H9 (cell line): ENCODE data around the gene DNAJC12. TPM values are rescaled to one million over a fixed set of nuclear protein-coding genes. Genes with fewer than 3 reads are reported as not detected.

Source experiments
- DNase-seq: peaks from one replicate; pipeline ENCODE4 v3.0.0-alpha.2; 2017
- H2AFZ ChIP-seq: one replicate; pipeline ENCODE4 v1.6.1; 2013; ENCODE audit warnings: mild to moderate bottlenecking, low read length, control low read depth, moderate library complexity
- H2AK5ac ChIP-seq: 2 replicates; pipeline ENCODE4 v1.6.1; 2013; ENCODE audit warnings: low read length, control low read depth, mixed read lengths; ENCODE audit not compliant: insufficient read length
- H2BK120ac ChIP-seq: one replicate; pipeline ENCODE4 v1.6.1; 2013; ENCODE audit warnings: low read depth, mild to moderate bottlenecking, low read length, control low read depth, inconsistent platforms; ENCODE audit not compliant: poor library complexity, severe bottlenecking
- H2BK12ac ChIP-seq: 2 replicates; pipeline ENCODE4 v1.6.1; 2013; ENCODE audit warnings: low read length, control low read depth, mixed read lengths, low read depth; ENCODE audit not compliant: insufficient read length
- H2BK15ac ChIP-seq: 2 replicates; pipeline ENCODE4 v1.6.1; 2013; ENCODE audit warnings: low read depth, low read length, control low read depth
- H2BK20ac ChIP-seq: one replicate; pipeline ENCODE4 v1.6.1; 2013; ENCODE audit warnings: low read depth, mild to moderate bottlenecking, low read length, control low read depth, inconsistent platforms; ENCODE audit not compliant: poor library complexity, severe bottlenecking
- H2BK5ac ChIP-seq: 2 replicates; pipeline ENCODE4 v1.6.1; 2013; ENCODE audit warnings: low read length, control low read depth, mixed read lengths; ENCODE audit not compliant: insufficient read length
- H3K14ac ChIP-seq: 2 replicates; pipeline ENCODE4 v1.6.1; 2013; ENCODE audit warnings: low read length, control low read depth; ENCODE audit not compliant: insufficient read depth
- H3K18ac ChIP-seq: 2 replicates; pipeline ENCODE4 v1.6.1; 2013; ENCODE audit warnings: low read depth, mild to moderate bottlenecking, mixed read lengths, low read length, control low read depth; ENCODE audit not compliant: insufficient read length
- H3K23ac ChIP-seq: 2 replicates; pipeline ENCODE4 v1.6.1; 2013; ENCODE audit warnings: low read length, control low read depth, mixed read lengths, low read depth; ENCODE audit not compliant: insufficient read length
- H3K23me2 ChIP-seq: 2 replicates; pipeline ENCODE4 v1.6.1; 2013; ENCODE audit warnings: low read depth, mild to moderate bottlenecking, mixed read lengths, low read length, control low read depth; ENCODE audit not compliant: insufficient read length, poor library complexity, severe bottlenecking
- H3K27ac ChIP-seq: 2 replicates; pipeline ENCODE4 v1.5.1; 2013; ENCODE audit warnings: low read length, control low read depth, mixed read lengths, low read depth; ENCODE audit not compliant: insufficient read length
- H3K27me3 ChIP-seq: 2 replicates; pipeline ENCODE4 v1.6.1; 2013; ENCODE audit warnings: low read length, control low read depth, inconsistent platforms; ENCODE audit not compliant: insufficient read depth
- H3K4ac ChIP-seq: 2 replicates; pipeline ENCODE4 v1.6.1; 2013; ENCODE audit warnings: low read depth, mild to moderate bottlenecking, control low read depth, inconsistent platforms, low read length, moderate library complexity
- H3K4me1 ChIP-seq: 2 replicates; pipeline ENCODE4 v1.6.1; 2013; ENCODE audit warnings: low read length, control low read depth, inconsistent platforms; ENCODE audit not compliant: insufficient read depth
- H3K4me2 ChIP-seq: 2 replicates; pipeline ENCODE4 v1.6.1; 2013; ENCODE audit warnings: low read length, control low read depth, mixed read lengths; ENCODE audit not compliant: insufficient read length, insufficient read depth
- H3K56ac ChIP-seq: 2 replicates; pipeline ENCODE4 v1.6.1; 2013; ENCODE audit warnings: low read depth, mild to moderate bottlenecking, mixed read lengths, low read length, control low read depth; ENCODE audit not compliant: insufficient read length
- H3K79me1 ChIP-seq: 2 replicates; pipeline ENCODE4 v1.6.1; 2013; ENCODE audit warnings: low read depth, mild to moderate bottlenecking, moderate library complexity, low read length, control low read depth, inconsistent platforms; ENCODE audit not compliant: insufficient read depth, poor library complexity, severe bottlenecking
- H3K79me2 ChIP-seq: 2 replicates; pipeline ENCODE4 v1.6.1; 2013; ENCODE audit warnings: low read length, control low read depth, inconsistent platforms; ENCODE audit not compliant: insufficient read depth
- H3K9ac ChIP-seq: 2 replicates; pipeline ENCODE4 v1.6.1; 2013; ENCODE audit warnings: low read length, control low read depth, mixed read lengths; ENCODE audit not compliant: insufficient read length; ENCODE audit errors: extremely low read depth
- H3K9me3 ChIP-seq: one replicate; pipeline ENCODE4 v1.6.1; 2013; ENCODE audit warnings: low read depth, low read length, inconsistent platforms; ENCODE audit not compliant: control insufficient read depth
- H3T11ph ChIP-seq: one replicate; pipeline ENCODE4 v1.6.1; 2013; ENCODE audit warnings: mild to moderate bottlenecking, low read length, control low read depth, inconsistent platforms
- H4K20me1 ChIP-seq: one replicate; pipeline ENCODE4 v1.6.1; 2013; ENCODE audit not compliant: control insufficient read depth, insufficient read length, insufficient read depth
- H4K5ac ChIP-seq: 2 replicates; pipeline ENCODE4 v1.6.1; 2013; ENCODE audit warnings: low read depth, mild to moderate bottlenecking, mixed read lengths, low read length, control low read depth; ENCODE audit not compliant: insufficient read length
- H4K8ac ChIP-seq: replicated peaks from 2 replicates; pipeline ENCODE4 v1.6.1; 2013; ENCODE audit warnings: low read length, control low read depth, mixed read lengths, low read depth; ENCODE audit not compliant: insufficient read length
- H4K91ac ChIP-seq: 2 replicates; pipeline ENCODE4 v1.6.1; 2013; ENCODE audit warnings: low read depth, mild to moderate bottlenecking, moderate library complexity, mixed read lengths, low read length, control low read depth; ENCODE audit not compliant: insufficient read length
- H3K27ac Mint-ChIP-seq, 3 experiments: 2 replicates in 2 of 3; 3 replicates in 1 of 3; pipeline ENCODE4 v1.8.0; 2020 to 2021; ENCODE audit warnings: mixed read lengths in 3 of 3, mild to moderate bottlenecking in 1 of 3, moderate library complexity in 1 of 3
- H3K27me3 Mint-ChIP-seq: 2 replicates; pipeline ENCODE4 v1.8.0; 2021; ENCODE audit warnings: low read depth, mild to moderate bottlenecking, moderate library complexity, mixed read lengths
- H3K36me3 Mint-ChIP-seq, 3 experiments: 2 replicates in 2 of 3; 3 replicates in 1 of 3; pipeline ENCODE4 v1.8.0; 2020 to 2021; ENCODE audit warnings: low read depth in 3 of 3, mixed read lengths in 3 of 3; ENCODE audit not compliant: insufficient read depth in 1 of 3
- H3K4me1 Mint-ChIP-seq, 2 experiments: 2 replicates each; pipeline ENCODE4 v1.8.0; 2020; ENCODE audit warnings: mixed read lengths in 2 of 2
- H3K4me3 Mint-ChIP-seq, 2 experiments: 2 replicates in 1 of 2; 3 replicates in 1 of 2; pipeline ENCODE4 v1.8.0; 2020 to 2021; ENCODE audit warnings: mild to moderate bottlenecking in 2 of 2, mixed read lengths in 2 of 2, moderate library complexity in 1 of 2
- H3K9me3 Mint-ChIP-seq, 2 experiments: 2 replicates in 1 of 2; 3 replicates in 1 of 2; pipeline ENCODE4 v1.8.0; 2020; ENCODE audit warnings: mild to moderate bottlenecking in 2 of 2, mixed read lengths in 2 of 2, moderate library complexity in 1 of 2
- total RNA-seq: library from RNA; stranded (reverse); gene quantifications from 2 replicates; pipeline ENCODE4 v1.2.1, GENCODE V29; 2021
- TF ChIP-seq, protein P1 (sequence below): fragments of 200-600 bp; sonication (generic); conservative IDR thresholded peaks from 3 replicates; pipeline ENCODE4 v1.8.0; 2021; ENCODE audit warnings: antibody characterized with exemption, mild to moderate bottlenecking

DNAJC12 gene
- total RNA-seq, 1 experiment from 2014 or later: 0.85 TPM

- DNase-seq: no peak
- H3K23me2 ChIP-seq: no peaks in the 10 kb centered on the region
- no peak overlapping the region for H3K4ac ChIP-seq
- no peaks in the 10 kb centered on the region for H3K27me3 ChIP-seq
- no peak overlapping the region for H2AFZ ChIP-seq
- no peak overlapping the region for H2BK12ac ChIP-seq
- peaks cover 45 to 53% of the 10 kb centered on the region in 2 experiments for H3K4me1 Mint-ChIP-seq
- no peak overlapping the region for H3K27ac ChIP-seq
- H3K4me3 Mint-ChIP-seq: no peak overlapping the region
- H3K23ac ChIP-seq: no peak overlapping the region
- H3K36me3 Mint-ChIP-seq: no peaks in the 10 kb centered on the region; a peak in 1 of 7 replicates
- no peaks in the 10 kb centered on the region for H3K9me3 Mint-ChIP-seq
- no peaks in the 10 kb centered on the region for H3K79me2 ChIP-seq
- no peak overlapping the region for H3K27ac Mint-ChIP-seq
- H2BK20ac ChIP-seq: no peak overlapping the region
- no peak overlapping the region for H4K5ac ChIP-seq
- H3K79me1 ChIP-seq: no peaks in the 10 kb centered on the region
- H3K9me3 ChIP-seq: no peaks in the 10 kb centered on the region
- TF ChIP-seq, protein P1, sequence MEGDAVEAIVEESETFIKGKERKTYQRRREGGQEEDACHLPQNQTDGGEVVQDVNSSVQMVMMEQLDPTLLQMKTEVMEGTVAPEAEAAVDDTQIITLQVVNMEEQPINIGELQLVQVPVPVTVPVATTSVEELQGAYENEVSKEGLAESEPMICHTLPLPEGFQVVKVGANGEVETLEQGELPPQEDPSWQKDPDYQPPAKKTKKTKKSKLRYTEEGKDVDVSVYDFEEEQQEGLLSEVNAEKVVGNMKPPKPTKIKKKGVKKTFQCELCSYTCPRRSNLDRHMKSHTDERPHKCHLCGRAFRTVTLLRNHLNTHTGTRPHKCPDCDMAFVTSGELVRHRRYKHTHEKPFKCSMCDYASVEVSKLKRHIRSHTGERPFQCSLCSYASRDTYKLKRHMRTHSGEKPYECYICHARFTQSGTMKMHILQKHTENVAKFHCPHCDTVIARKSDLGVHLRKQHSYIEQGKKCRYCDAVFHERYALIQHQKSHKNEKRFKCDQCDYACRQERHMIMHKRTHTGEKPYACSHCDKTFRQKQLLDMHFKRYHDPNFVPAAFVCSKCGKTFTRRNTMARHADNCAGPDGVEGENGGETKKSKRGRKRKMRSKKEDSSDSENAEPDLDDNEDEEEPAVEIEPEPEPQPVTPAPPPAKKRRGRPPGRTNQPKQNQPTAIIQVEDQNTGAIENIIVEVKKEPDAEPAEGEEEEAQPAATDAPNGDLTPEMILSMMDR: no peak
- H3K9ac ChIP-seq: no peak overlapping the region
- H2BK5ac ChIP-seq: no peak overlapping the region
- H3K56ac ChIP-seq: no peak overlapping the region
- H4K8ac ChIP-seq: no peak overlapping the region
- no peak overlapping the region for H2AK5ac ChIP-seq
- no peak overlapping the region for H2BK15ac ChIP-seq
- peaks cover 5% of the 10 kb centered on the region; the same call in 1 of the 2 replicates for H3K4me1 ChIP-seq
- H3T11ph ChIP-seq: no peak overlapping the region
- H3K14ac ChIP-seq: no peak overlapping the region
- no peaks in the 10 kb centered on the region for H4K20me1 ChIP-seq
- no peaks in the 10 kb centered on the region for H3K27me3 Mint-ChIP-seq
- no peak overlapping the region for H3K4me2 ChIP-seq
- no peak overlapping the region for H3K18ac ChIP-seq
- no peak overlapping the region for H4K91ac ChIP-seq
- no peak overlapping the region for H2BK120ac ChIP-seq
These were observed 45.3 kb downstream of the DNAJC12 start for GRCh38 chr10:67792653-67793052.
